NB4 (cell line): ENCODE results near the gene RGS17.

Source experiments
- MYC ChIP-seq: IDR thresholded peaks from 2 replicates; pipeline ENCODE4 v1.6.1; 2011; ENCODE audit warnings: low read depth, low read length
- POLR2A ChIP-seq: IDR thresholded peaks from 2 replicates; pipeline ENCODE4 v1.6.1; 2011; ENCODE audit warnings: mild to moderate bottlenecking; ENCODE audit not compliant: insufficient read length; ENCODE audit errors: extremely low read depth
- TF ChIP-seq, protein P1 (sequence below): IDR thresholded peaks from one replicate; pipeline ENCODE4 v1.5.1; 2012; ENCODE audit warnings: low read depth, low read length
- TF ChIP-seq, protein P2 (sequence below): IDR thresholded peaks from 2 replicates; pipeline ENCODE4 v1.6.1; 2011; ENCODE audit warnings: low read depth, low read length

DNA sequence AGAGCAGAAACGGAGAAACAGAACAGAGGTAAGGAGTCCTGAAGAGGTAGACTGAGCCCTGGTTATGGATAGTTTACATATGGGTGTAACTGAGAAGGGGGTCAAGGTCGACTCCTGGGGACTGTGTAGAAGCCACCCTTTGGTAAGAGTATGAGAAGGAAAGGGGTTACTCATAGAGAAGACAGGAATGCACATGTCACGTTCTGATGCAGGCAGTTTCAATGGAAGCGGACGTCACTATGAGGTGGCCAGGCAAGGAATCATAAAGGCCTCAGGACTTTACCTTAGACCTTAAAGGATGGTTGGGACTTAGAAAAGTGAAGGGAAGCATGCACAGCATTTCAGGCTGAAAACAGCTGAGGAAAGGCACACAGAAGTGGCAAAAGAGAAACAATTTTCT lies 25.1 kb downstream of the RGS17 start:
- TF ChIP-seq, protein P1, sequence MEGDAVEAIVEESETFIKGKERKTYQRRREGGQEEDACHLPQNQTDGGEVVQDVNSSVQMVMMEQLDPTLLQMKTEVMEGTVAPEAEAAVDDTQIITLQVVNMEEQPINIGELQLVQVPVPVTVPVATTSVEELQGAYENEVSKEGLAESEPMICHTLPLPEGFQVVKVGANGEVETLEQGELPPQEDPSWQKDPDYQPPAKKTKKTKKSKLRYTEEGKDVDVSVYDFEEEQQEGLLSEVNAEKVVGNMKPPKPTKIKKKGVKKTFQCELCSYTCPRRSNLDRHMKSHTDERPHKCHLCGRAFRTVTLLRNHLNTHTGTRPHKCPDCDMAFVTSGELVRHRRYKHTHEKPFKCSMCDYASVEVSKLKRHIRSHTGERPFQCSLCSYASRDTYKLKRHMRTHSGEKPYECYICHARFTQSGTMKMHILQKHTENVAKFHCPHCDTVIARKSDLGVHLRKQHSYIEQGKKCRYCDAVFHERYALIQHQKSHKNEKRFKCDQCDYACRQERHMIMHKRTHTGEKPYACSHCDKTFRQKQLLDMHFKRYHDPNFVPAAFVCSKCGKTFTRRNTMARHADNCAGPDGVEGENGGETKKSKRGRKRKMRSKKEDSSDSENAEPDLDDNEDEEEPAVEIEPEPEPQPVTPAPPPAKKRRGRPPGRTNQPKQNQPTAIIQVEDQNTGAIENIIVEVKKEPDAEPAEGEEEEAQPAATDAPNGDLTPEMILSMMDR: no peak
- TF ChIP-seq, protein P2, sequence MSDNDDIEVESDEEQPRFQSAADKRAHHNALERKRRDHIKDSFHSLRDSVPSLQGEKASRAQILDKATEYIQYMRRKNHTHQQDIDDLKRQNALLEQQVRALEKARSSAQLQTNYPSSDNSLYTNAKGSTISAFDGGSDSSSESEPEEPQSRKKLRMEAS: no peak
- no peak for TF ChIP-seq POLR2A
- no peak for TF ChIP-seq MYC
